ENCODE data around the gene F5.

Gene F5

GRCh38 chr1:169479363-169480066, 106.8 kb downstream of the F5 start:
- Histone ChIP-seq H3K9me3 (ENCODE audit: insufficient read depth, low read length, severe bottlenecking) (no peaks in the 10 kb centered on the region), H4K20me1 (ENCODE audit: insufficient read depth, low read length) (no peaks in the 10 kb centered on the region), H3K9ac (ENCODE audit: low read depth, low read length) (no peak overlapping the region), H3K27me3 (ENCODE audit: insufficient read depth, low read length, poor library complexity) (no peaks in the 10 kb centered on the region), H3K27ac (ENCODE audit: low read length) (no peak overlapping the region), H2AFZ (ENCODE audit: low read depth, low read length) (no peak overlapping the region), H3K4me1 (ENCODE audit: insufficient read depth, low read length) (peaks cover 20% of the 10 kb centered on the region), H3K4me3 (ENCODE audit: low read depth in 1 of 2, low read length in 2 of 2) (no peak overlapping the region), H3K36me3 (ENCODE audit: insufficient read depth, low read length) (peaks cover 8% of the 10 kb centered on the region), H3K4me2 (ENCODE audit: insufficient read depth, low read length) (no peak overlapping the region), H3K79me2 (ENCODE audit: insufficient read depth, low read length) (peaks cover 20% of the 10 kb centered on the region)
- ATAC-seq (ENCODE audit: insufficient read depth, low read depth) (no peak), DNase-seq (no peak)
- TF ChIP-seq EZH2 (IDR thresholded peaks at IDR 0.05; ENCODE audit: borderline replicate concordance, low read depth, low read length, severe bottlenecking) = no peak

DNA sequence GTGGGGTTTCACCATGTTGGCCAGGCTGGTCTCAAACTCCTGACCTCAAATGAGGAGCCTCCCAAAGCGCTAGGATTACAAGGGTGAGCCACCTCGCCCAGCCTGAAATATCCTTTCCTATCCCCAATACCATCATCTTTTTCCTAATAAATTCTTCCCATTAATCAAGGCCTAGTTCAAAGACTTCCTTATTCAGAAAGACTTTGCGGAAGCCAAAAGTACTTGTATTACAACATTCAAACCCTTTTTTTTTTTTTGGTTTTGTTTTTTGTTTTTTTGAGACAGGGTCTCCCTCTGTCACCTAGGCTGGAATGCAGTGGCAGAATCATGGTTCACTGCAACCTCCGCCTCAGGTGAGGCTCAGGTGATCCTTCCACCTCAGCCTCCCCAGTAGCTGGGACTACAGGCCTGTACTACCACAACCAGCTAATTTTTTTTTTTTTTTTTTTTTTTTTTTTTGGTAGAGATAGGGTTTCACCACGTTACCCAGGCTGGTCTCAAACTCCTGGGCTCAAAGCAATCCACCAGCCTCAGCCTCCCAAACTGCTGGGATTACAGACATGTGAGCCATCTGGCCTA, 108.1 kb downstream of the F5 start:
- Histone ChIP-seq H3K27me3 (ENCODE audit: insufficient read depth, low read length, poor library complexity) (no peaks in the 10 kb centered on the region), H3K9me3 (ENCODE audit: insufficient read depth, low read length, severe bottlenecking) (no peaks in the 10 kb centered on the region), H3K4me1 (ENCODE audit: insufficient read depth, low read length) (peaks cover 7% of the 10 kb centered on the region; the same call in 1 of the 2 replicates), H3K79me2 (ENCODE audit: insufficient read depth, low read length) (peaks cover 8% of the 10 kb centered on the region), H4K20me1 (ENCODE audit: insufficient read depth, low read length) (no peaks in the 10 kb centered on the region), H3K36me3 (ENCODE audit: insufficient read depth, low read length) (peaks cover 8% of the 10 kb centered on the region), H2AFZ (ENCODE audit: low read depth, low read length) (no peak overlapping the region), H3K4me2 (ENCODE audit: insufficient read depth, low read length) (no peak overlapping the region), H3K4me3 (ENCODE audit: low read depth in 1 of 2, low read length in 2 of 2) (no peak overlapping the region), H3K9ac (ENCODE audit: low read depth, low read length) (no peak overlapping the region), H3K27ac (ENCODE audit: low read length) (no peak overlapping the region)
- TF ChIP-seq CTCF (IDR thresholded peaks at IDR 0.05; ENCODE audit: borderline replicate concordance, extremely low read depth, low read length, poor library complexity, severe bottlenecking) (no peak), EZH2 (IDR thresholded peaks at IDR 0.05; ENCODE audit: borderline replicate concordance, low read depth, low read length, severe bottlenecking) (no peak)
- ATAC-seq (ENCODE audit: insufficient read depth, low read depth) (no peak), DNase-seq (no peak)

DNA sequence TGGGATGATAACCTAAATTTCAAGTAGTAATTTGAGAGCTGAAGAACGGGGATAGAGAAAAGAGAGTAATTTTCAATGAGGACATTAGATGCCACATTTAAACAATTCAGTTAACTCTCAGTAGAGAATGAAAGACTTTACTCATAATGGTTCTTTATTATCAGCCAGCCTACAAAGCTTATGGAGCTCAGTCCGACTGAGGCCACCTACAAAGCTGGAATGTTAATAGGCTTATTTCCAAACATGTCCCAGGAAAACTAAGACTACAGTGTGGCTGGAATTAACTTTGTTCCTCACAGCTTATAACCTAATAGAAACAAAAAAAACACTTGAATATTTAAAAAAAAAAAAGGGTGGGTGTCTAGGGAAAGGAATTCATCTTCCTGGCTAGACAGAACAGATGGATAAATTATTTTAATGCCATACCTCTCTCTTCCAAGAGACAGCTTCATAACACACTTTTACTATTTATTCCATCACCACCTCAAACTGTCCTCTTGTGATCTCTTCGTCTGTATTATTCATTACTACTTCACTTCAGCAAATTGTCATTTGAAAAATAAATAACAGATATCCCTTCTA, 110.4 kb downstream of the F5 start:
- Histone ChIP-seq H2AFZ (ENCODE audit: low read depth, low read length) (no peak overlapping the region), H3K9ac (ENCODE audit: low read depth, low read length) (no peak overlapping the region), H3K27ac (ENCODE audit: low read length) (no peak overlapping the region), H4K20me1 (ENCODE audit: insufficient read depth, low read length) (no peaks in the 10 kb centered on the region), H3K4me2 (ENCODE audit: insufficient read depth, low read length) (no peak overlapping the region), H3K4me1 (ENCODE audit: insufficient read depth, low read length) (no peaks in the 10 kb centered on the region), H3K4me3 (ENCODE audit: low read depth in 1 of 2, low read length in 2 of 2) (no peak overlapping the region), H3K79me2 (ENCODE audit: insufficient read depth, low read length) (peaks cover 4% of the 10 kb centered on the region), H3K27me3 (ENCODE audit: insufficient read depth, low read length, poor library complexity) (no peaks in the 10 kb centered on the region), H3K36me3 (ENCODE audit: insufficient read depth, low read length) (peaks cover 8% of the 10 kb centered on the region), H3K9me3 (ENCODE audit: insufficient read depth, low read length, severe bottlenecking) (no peaks in the 10 kb centered on the region)
- ATAC-seq (ENCODE audit: insufficient read depth, low read depth) = no peak
- DNase-seq = no peak
- TF ChIP-seq CTCF (IDR thresholded peaks at IDR 0.05; ENCODE audit: borderline replicate concordance, extremely low read depth, low read length, poor library complexity, severe bottlenecking) = no peak
- no peak for TF ChIP-seq EZH2 (IDR thresholded peaks at IDR 0.05; ENCODE audit: borderline replicate concordance, low read depth, low read length, severe bottlenecking)
